Astrocyte of the spinal cord (primary cell): ENCODE data around the gene FGF8.
"Not testable (repeated sequence)": the region's sequence is repeated elsewhere in the genome, so short reads cannot be mapped to it uniquely, and the experiment has no call there.

Experiments
- DNase-seq: peaks from one replicate; pipeline ENCODE4 v3.0.0; 2011; ENCODE audit warnings: low read depth, low spot score
- H3K4me3 ChIP-seq: 2 replicates; pipeline ENCODE4 v1.5.1; 2011; ENCODE audit warnings: low read depth, mild to moderate bottlenecking, low read length, moderate library complexity
- in situ Hi-C: cut with HindIII; loops from 2 replicates; pipeline ENCODE4 v1.10.0; 2017; ENCODE audit warnings: low sequenced_read_pairs
- TF ChIP-seq, protein P1 (sequence below): IDR thresholded peaks from 2 replicates; pipeline ENCODE4 v1.5.1; 2012; ENCODE audit warnings: low read depth, mild to moderate bottlenecking, low read length, inconsistent platforms

Gene FGF8

DNA sequence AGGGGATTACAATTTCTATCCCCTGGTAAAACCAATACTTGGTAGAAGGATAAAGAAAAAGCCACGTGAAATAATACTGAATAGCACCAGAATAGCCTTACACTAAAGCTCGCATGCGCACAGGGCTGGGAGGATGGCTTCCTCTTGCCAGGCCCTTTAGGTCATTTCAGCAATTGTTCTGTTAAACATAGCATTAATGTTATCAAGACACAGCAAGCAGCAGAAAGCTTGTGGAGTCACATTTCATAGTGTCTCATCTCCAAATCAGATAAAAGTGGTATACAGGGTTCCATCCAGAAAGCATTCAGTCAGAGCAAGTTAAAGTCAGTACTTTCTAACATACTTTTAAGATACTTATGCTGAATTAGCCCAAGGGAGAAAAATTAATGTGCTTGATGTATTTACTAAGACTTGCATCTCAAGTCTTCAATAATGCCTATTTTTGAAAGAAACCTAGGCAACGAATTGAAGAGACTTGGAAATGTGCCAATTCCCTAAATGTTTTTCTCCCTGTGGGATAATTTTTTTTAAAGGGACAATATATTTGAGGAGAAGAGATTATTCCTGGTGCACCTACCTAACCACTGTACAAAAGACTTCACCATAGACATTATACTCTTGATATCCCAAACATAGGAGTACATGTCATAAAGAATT lies 21.6 kb upstream of the FGF8 start:
- no peak for DNase-seq
- in situ Hi-C loops: no loop called here
- no peak overlapping the region for H3K4me3 ChIP-seq
- TF ChIP-seq, protein P1, sequence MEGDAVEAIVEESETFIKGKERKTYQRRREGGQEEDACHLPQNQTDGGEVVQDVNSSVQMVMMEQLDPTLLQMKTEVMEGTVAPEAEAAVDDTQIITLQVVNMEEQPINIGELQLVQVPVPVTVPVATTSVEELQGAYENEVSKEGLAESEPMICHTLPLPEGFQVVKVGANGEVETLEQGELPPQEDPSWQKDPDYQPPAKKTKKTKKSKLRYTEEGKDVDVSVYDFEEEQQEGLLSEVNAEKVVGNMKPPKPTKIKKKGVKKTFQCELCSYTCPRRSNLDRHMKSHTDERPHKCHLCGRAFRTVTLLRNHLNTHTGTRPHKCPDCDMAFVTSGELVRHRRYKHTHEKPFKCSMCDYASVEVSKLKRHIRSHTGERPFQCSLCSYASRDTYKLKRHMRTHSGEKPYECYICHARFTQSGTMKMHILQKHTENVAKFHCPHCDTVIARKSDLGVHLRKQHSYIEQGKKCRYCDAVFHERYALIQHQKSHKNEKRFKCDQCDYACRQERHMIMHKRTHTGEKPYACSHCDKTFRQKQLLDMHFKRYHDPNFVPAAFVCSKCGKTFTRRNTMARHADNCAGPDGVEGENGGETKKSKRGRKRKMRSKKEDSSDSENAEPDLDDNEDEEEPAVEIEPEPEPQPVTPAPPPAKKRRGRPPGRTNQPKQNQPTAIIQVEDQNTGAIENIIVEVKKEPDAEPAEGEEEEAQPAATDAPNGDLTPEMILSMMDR: no peak

DNA sequence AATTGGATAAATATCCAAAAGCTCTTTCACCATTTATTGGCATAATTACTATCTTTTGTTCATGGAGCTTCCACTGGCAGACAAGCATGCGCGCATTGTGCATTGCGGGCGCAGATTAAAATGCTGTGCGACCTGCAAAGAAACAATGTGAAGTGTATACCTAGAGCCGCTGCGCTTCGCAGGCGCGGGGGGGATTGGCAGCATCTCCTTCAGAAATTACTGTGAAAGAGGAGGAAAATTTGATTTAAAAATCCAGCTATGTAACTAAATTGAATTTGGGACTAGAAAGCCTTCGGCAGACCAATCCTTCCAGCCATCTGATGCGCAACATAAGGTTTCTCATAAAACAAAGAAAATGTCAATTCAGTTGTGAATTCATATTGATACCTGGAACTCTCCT lies 17.6 kb upstream of the FGF8 start:
- DNase-seq: no peak
- H3K4me3 ChIP-seq: no peak overlapping the region
- in situ Hi-C loops: no loop called here
- TF ChIP-seq, protein P1: no peak

DNA sequence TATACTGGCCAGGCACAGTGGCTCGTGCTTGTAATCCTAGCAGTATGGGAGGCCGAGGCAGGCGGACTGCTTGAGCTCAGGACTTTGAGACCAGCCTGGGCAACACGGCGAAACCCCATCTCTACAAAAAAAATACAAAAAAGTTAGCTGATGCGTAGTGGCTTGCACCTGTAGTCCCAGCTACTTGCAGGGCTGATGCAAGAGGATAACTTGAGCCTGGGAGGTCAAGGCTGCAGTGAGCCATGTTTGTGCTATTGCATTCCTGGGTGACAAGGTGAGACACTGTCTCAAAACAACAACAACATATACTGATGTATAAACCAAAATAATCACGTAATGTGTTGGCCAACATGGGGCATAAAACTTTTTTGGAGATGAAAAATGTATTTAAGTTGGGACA lies 13.8 kb upstream of the FGF8 start:
- TF ChIP-seq, protein P1: no peak

DNA sequence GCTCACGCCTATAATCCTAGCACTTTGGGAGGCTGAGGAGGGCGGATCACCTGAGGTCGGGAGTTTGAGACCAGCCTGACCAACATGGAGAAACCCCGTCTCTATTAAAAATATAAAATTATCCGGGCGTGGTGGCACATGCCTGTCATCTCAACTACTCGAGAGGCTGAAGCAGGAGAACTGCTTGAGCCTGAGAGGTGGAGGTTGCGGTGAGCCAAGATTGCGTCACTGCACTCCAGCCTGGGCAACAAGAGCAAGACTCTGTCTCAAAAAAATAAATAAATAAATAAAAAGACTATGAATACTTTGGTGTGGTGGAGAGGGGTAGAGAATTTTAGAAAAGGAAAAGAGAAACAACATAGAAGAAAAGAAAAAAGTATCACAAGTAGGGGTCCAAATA lies 13.3 kb upstream of the FGF8 start:
- in situ Hi-C loops, DNase-seq, H3K4me3 ChIP-seq: not testable (repeated sequence)

More for the DNA sequence above, 13.8 kb upstream of the FGF8 start:
- DNase-seq: no peak
- in situ Hi-C loops: no loop called here
- no peak overlapping the region for H3K4me3 ChIP-seq

DNA sequence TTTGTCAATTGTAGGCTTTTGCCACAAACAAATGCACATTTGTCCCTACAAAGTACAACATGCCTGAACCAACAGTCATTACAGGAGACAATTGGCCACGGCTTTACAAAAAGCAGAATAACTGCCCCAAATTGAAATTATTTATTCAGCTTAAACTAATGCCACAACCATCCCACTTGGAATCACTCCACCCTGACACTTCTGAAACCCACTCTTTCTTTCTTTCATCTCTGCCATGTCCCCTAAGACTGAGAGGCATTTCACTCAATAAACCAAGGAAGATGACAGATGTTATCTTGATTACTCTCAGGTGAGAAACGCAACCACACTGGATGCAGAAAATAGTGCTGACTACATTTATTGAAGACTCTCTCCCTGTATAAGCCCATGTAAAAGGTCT lies 9.9 kb upstream of the FGF8 start:
- DNase-seq: no peak
- H3K4me3 ChIP-seq: no peak overlapping the region
- TF ChIP-seq, protein P1: no peak
- in situ Hi-C loops: no loop called here

DNA sequence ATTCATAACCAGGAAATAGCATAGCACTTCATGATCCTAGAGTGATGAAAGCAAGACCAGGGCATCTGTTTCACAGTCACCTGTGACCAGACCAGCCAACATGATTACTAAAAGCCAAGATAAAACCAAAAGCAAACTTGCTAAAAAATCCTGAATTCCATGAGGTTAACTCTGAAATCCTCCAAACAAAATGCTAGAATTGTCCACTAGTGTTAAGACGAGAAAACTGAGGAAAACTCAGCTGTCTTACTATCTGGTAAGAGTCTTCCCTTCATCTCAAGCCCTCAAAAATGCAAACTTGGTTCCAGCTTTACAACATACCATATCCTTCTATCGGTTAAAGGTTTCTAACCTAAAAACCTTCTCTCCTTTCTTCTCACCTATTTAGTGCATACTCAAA lies 8.6 kb upstream of the FGF8 start:
- no peak for DNase-seq
- in situ Hi-C loops: no loop called here
- H3K4me3 ChIP-seq: no peak overlapping the region
- TF ChIP-seq, protein P1: no peak

DNA sequence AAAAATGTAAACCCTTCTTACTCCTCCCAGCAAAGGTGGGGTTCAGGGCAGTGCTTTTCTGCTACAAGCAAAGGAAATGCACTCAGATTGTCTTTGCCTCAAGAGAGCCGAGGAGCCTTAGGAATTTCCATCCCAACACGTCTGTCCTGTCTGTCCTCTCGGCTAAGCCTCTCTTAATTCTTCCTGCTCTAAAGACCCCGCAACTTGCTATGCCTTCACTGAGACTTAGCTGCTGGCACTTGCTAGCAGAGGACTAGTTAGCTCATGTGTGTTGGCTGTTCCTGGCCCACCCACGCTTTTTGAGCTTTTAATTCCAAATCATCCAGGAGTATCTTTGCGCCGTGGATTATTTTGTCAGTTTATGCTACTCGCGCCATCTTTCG lies 7.8 kb upstream of the FGF8 start:
- TF ChIP-seq, protein P1: no peak
- H3K4me3 ChIP-seq: peak overlapping the region; percentile 85
- in situ Hi-C loops: no loop called here
- DNase-seq: no peak
